CD4-positive, CD25-positive, alpha-beta regulatory T cell (primary cell): ENCODE data around the gene TIA1. TPM values are rescaled to one million over a fixed set of nuclear protein-coding genes. Genes with fewer than 3 reads are reported as not detected.
"Not testable (repeated sequence)": the region's sequence is repeated elsewhere in the genome, so short reads cannot be mapped to it uniquely, and the experiment has no call there.

Experiments
- ATAC-seq, 2 donors: fragments of 150-1000 bp; cut with Tn5 transposase; one replicate each; pipeline ENCODE4 v1.10.0; 2021; ENCODE audit warnings: low read depth in 2 of 2, moderate number of reproducible peaks in 2 of 2, moderate library complexity in 1 of 2
- DNase-seq, 3 donors: peaks; one replicate each; pipeline versions ENCODE4 v3.0.0 to v3.0.0-alpha.2; 2012 to 2022; ENCODE audit warnings: mixed read lengths in 1 of 3
- H3K27ac ChIP-seq: one replicate; pipeline ENCODE4 v1.7.0; 2013; ENCODE audit warnings: mild to moderate bottlenecking, low read length; ENCODE audit not compliant: insufficient read depth, poor library complexity, severe bottlenecking
- H3K27me3 ChIP-seq: one replicate; pipeline ENCODE4 v1.7.0; 2013; ENCODE audit warnings: low read length; ENCODE audit not compliant: control insufficient read depth, insufficient read depth
- H3K36me3 ChIP-seq: one replicate; pipeline ENCODE4 v1.7.0; 2013; ENCODE audit warnings: mild to moderate bottlenecking, low read length, moderate library complexity; ENCODE audit not compliant: control insufficient read depth, insufficient read depth
- H3K4me1 ChIP-seq: 2 replicates; pipeline ENCODE4 v1.7.0; 2013; ENCODE audit warnings: mild to moderate bottlenecking, low read length; ENCODE audit not compliant: insufficient read depth, control insufficient read depth, poor library complexity, severe bottlenecking
- H3K4me3 ChIP-seq: one replicate; pipeline ENCODE4 v1.7.0; 2013; ENCODE audit warnings: low read depth, mild to moderate bottlenecking, low read length, moderate library complexity
- H3K9me3 ChIP-seq, 2 experiments: 1 replicate in 1 of 2; 2 replicates in 1 of 2; pipeline ENCODE4 v1.7.0; 2013; ENCODE audit warnings: low read length in 2 of 2, mild to moderate bottlenecking in 1 of 2, moderate library complexity in 1 of 2; ENCODE audit not compliant: control insufficient read depth in 2 of 2
- H3K27ac Mint-ChIP-seq, 3 donors: one replicate each; pipeline ENCODE4 v1.8.0; 2020 to 2022; ENCODE audit warnings: mild to moderate bottlenecking in 3 of 3, mixed read lengths in 3 of 3, moderate library complexity in 2 of 3
- H3K27me3 Mint-ChIP-seq: one replicate; pipeline ENCODE4 v1.8.0; 2022; ENCODE audit warnings: mild to moderate bottlenecking, mixed read lengths
- H3K36me3 Mint-ChIP-seq: one replicate; pipeline ENCODE4 v1.8.0; 2020; ENCODE audit warnings: mixed read lengths
- H3K4me1 Mint-ChIP-seq, 4 donors: one replicate each; pipeline ENCODE4 v1.8.0; 2020 to 2022; ENCODE audit warnings: mixed read lengths in 4 of 4, mild to moderate bottlenecking in 1 of 4
- H3K4me3 Mint-ChIP-seq, 4 donors: one replicate each; pipeline ENCODE4 v1.8.0; 2020 to 2022; ENCODE audit warnings: mild to moderate bottlenecking in 4 of 4, mixed read lengths in 4 of 4, moderate library complexity in 3 of 4
- H3K9me3 Mint-ChIP-seq, 7 donors: one replicate each; pipeline ENCODE4 v1.8.0; 2020 to 2022; ENCODE audit warnings: mixed read lengths in 7 of 7, mild to moderate bottlenecking in 3 of 7, moderate library complexity in 2 of 7
- polyA plus RNA-seq, 4 donors: library from polyadenylated mRNA; unstranded; fragments of 300-500 nt; fragmentation: Illumina TruSeq; gene quantifications; one replicate each; pipeline ENCODE4 v1.2.3, GENCODE V29; 2021
- total RNA-seq: library from RNA; stranded (reverse); gene quantifications from one replicate; pipeline ENCODE4 v1.2.3, GENCODE V29; 2022

Gene TIA1
- total and polyA plus RNA-seq, 5 donors from 2014 or later: 41.6 to 90.9 (median 48.0) TPM

DNA sequence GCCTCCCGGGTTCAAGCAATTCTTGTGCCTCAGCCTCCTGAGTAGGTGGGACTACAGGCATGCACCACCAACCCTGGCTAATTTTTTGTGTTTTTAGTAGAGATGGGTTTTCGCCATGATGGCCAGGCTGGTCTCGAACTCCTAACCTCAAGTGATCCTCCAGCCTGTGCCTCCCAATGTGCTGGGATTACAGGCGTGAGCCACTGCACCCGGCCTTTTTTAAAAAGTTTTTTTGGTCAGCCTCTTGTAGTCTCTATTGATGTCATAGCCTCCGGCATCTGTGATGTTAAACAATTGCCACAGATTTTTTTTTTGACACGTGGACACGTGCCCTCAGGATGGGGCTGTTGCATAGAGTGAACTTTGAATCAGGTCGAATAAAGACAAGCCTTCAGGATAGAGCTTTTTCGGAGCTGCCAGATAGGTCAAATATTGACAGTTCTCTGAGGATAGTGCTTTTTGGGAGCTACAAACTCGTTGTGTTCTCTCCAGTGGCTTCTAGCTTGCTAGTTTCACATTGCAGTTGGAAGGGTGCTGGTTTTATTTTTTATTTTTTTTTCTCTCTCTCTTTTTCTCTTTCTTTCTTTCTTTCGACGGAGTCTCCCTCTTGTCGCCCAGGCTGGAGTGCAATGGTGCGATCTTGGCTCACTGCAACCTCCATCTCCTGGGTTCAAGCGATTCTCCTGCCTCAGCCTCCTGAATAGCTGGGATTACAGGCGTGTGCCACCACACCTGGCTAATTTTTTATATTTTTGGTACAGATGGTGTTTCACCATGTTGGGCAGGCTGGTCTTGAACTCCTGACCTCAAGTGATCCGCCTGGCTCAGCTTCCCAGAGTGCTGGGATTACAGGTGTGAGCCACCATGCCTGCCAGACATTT, 21.2 kb upstream of the TIA1 start:
- Mint-ChIP-seq H3K4me1 (peaks cover 0 to 25% (median 11%) of the 10 kb centered on the region in 4 donors), H3K36me3 (peaks cover 28% of the 10 kb centered on the region)
- not testable (repeated sequence) for H3K9me3 ChIP-seq, H3K27me3 Mint-ChIP-seq, H3K4me3 ChIP-seq, DNase-seq, H3K27ac Mint-ChIP-seq, H3K4me1 ChIP-seq, H3K4me3 Mint-ChIP-seq, H3K9me3 Mint-ChIP-seq, H3K27me3 ChIP-seq, H3K27ac ChIP-seq, ATAC-seq
- H3K36me3 ChIP-seq: peaks cover 13% of the 10 kb centered on the region

- H3K9me3 ChIP-seq, H3K27ac ChIP-seq, H3K4me3 Mint-ChIP-seq, ATAC-seq, H3K27me3 ChIP-seq, H3K4me3 ChIP-seq, H3K4me1 ChIP-seq, H3K27ac Mint-ChIP-seq, H3K27me3 Mint-ChIP-seq, DNase-seq, H3K9me3 Mint-ChIP-seq: not testable (repeated sequence)
- H3K4me1 Mint-ChIP-seq: peaks cover 0 to 20% (median 15%) of the 10 kb centered on the region in 4 donors
- H3K36me3 ChIP-seq: peaks cover 17% of the 10 kb centered on the region
- peaks cover 25% of the 10 kb centered on the region for H3K36me3 Mint-ChIP-seq
These were observed 18.5 kb upstream of the TIA1 start for GRCh38 chr2:70266925-70267324.

GRCh38 chr2:70261501-70261900, 13.1 kb upstream of the TIA1 start:
- ATAC-seq (no peak), DNase-seq (peak in 1 of 3 donors; percentile 15)
- Histone ChIP-seq H3K27me3 (no peaks in the 10 kb centered on the region), H3K4me1 (peaks cover 17% of the 10 kb centered on the region), H3K4me3 (no peak overlapping the region), H3K36me3 (peaks cover 30% of the 10 kb centered on the region), H3K9me3 (no peaks in the 10 kb centered on the region), H3K27ac (no peak overlapping the region)
- Mint-ChIP-seq H3K36me3 (peaks cover 24% of the 10 kb centered on the region), H3K27ac (no peak overlapping the region), H3K4me1 (peaks cover 16 to 54% (median 41%) of the 10 kb centered on the region in 4 donors), H3K4me3 (no peak overlapping the region), H3K9me3 (no peaks in the 10 kb centered on the region), H3K27me3 (no peaks in the 10 kb centered on the region)

GRCh38 chr2:70258532-70258875, 10.1 kb upstream of the TIA1 start:
- peak overlapping the region; percentile 52 for H3K4me3 ChIP-seq
- peak overlapping the region; percentile 81 to 95 (median 92) for H3K4me3 Mint-ChIP-seq
- no peaks in the 10 kb centered on the region for H3K27me3 Mint-ChIP-seq
- ATAC-seq (no peak), DNase-seq (no peak)
- H3K9me3 Mint-ChIP-seq: no peaks in the 10 kb centered on the region
- H3K36me3 Mint-ChIP-seq: peaks cover 11% of the 10 kb centered on the region
- peaks cover 17% of the 10 kb centered on the region for H3K4me1 ChIP-seq
- peak overlapping the region; percentile 71 to 83 (median 79) for H3K27ac Mint-ChIP-seq
- no peaks in the 10 kb centered on the region for H3K27me3 ChIP-seq
- no peaks in the 10 kb centered on the region for H3K9me3 ChIP-seq
- peaks cover 16 to 45% (median 31%) of the 10 kb centered on the region in 4 donors for H3K4me1 Mint-ChIP-seq
- H3K36me3 ChIP-seq: peaks cover 18% of the 10 kb centered on the region
- peak overlapping the region; percentile 69 for H3K27ac ChIP-seq

- H3K4me1 Mint-ChIP-seq: peaks cover 5 to 31% (median 16%) of the 10 kb centered on the region in 4 donors
These were observed 7.3 kb upstream of the TIA1 start for GRCh38 chr2:70255637-70256314.

DNA sequence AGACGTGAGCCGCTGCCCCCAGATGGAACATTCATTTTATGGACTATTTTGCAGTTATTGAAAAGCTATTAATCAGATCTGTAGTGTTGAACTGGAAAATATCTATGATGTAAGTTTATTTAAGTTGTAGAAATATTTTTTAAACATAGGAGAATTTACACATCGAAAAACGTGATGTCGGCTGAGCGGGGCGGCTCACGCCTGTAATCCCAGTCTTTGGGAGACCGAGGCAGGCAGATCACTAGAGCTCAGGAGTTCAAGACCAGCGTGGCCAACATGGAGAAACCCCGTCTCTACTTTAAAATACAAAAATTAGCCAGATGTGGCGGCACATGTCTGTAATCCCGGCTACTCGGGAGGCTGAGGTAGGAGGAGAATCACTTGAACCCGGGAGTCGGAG, 2.0 kb upstream of the TIA1 start:
- peaks cover 19% of the 10 kb centered on the region for H3K27me3 Mint-ChIP-seq
- peaks cover 12 to 34% (median 22%) of the 10 kb centered on the region in 4 donors for H3K4me1 Mint-ChIP-seq
- no peak overlapping the region for H3K27ac Mint-ChIP-seq
- H3K27ac ChIP-seq: no peak overlapping the region
- H3K4me1 ChIP-seq: peaks cover 6% of the 10 kb centered on the region
- H3K27me3 ChIP-seq: no peaks in the 10 kb centered on the region
- peaks cover 7% of the 10 kb centered on the region for H3K36me3 Mint-ChIP-seq
- peaks cover 0 to 4% (median 2%) of the 10 kb centered on the region in 7 donors for H3K9me3 Mint-ChIP-seq
- DNase-seq (no peak), ATAC-seq (no peak)
- no peaks in the 10 kb centered on the region for H3K9me3 ChIP-seq
- no peak overlapping the region for H3K4me3 ChIP-seq
- H3K36me3 ChIP-seq: no peaks in the 10 kb centered on the region
- H3K4me3 Mint-ChIP-seq: peak overlapping the region in 1 of 4 donors; percentile 76

More at GRCh38 chr2:70255637-70256314, 7.3 kb upstream of the TIA1 start:
- Histone ChIP-seq H3K36me3 (peaks cover 3% of the 10 kb centered on the region), H3K4me1 (peaks cover 16% of the 10 kb centered on the region), H3K27ac (no peak overlapping the region), H3K27me3 (no peaks in the 10 kb centered on the region), H3K9me3 (no peaks in the 10 kb centered on the region), H3K4me3 (no peak overlapping the region)
- Mint-ChIP-seq H3K4me3 (peak overlapping the region in 2 of 4 donors; percentile 68 to 88), H3K36me3 (no peaks in the 10 kb centered on the region), H3K27me3 (peaks cover 5% of the 10 kb centered on the region), H3K27ac (no peak overlapping the region), H3K9me3 (no peaks in the 10 kb centered on the region)
- no peak for ATAC-seq
- DNase-seq: no peak

- H3K36me3 Mint-ChIP-seq: peaks cover 7% of the 10 kb centered on the region
- H3K27ac Mint-ChIP-seq: peak overlapping the region; percentile 99 to 100 (median 99)
- Histone ChIP-seq H3K4me3 (peak overlapping the region; percentile 98), H3K4me1 (peaks cover 31% of the 10 kb centered on the region), H3K27ac (peak overlapping the region; percentile 93), H3K9me3 (no peaks in the 10 kb centered on the region), H3K27me3 (no peaks in the 10 kb centered on the region), H3K36me3 (no peaks in the 10 kb centered on the region)
- ATAC-seq: no peak
- peak in 1 of 3 donors; percentile 32 for DNase-seq
- H3K4me3 Mint-ChIP-seq: peak overlapping the region; percentile 91 to 100 (median 96)
- H3K9me3 Mint-ChIP-seq: peaks cover 0 to 4% (median 2%) of the 10 kb centered on the region in 7 donors
- peaks cover 30 to 60% (median 43%) of the 10 kb centered on the region in 4 donors for H3K4me1 Mint-ChIP-seq
- peaks cover 19% of the 10 kb centered on the region for H3K27me3 Mint-ChIP-seq
These were observed 856 bp downstream of the TIA1 start for GRCh38 chr2:70247364-70248180.
